Measurements from ENCODE around the gene PAX8. TPM values are rescaled to one million over a fixed set of nuclear protein-coding genes. Genes with fewer than 3 reads are reported as not detected.
"Not testable (repeated sequence)": the region's sequence is repeated elsewhere in the genome, so short reads cannot be mapped to it uniquely, and the experiment has no call there.

PAX8 gene
- total and polyA plus RNA-seq, 12 donors: 1.7 to 72.3 (median 11.6) TPM

DNA sequence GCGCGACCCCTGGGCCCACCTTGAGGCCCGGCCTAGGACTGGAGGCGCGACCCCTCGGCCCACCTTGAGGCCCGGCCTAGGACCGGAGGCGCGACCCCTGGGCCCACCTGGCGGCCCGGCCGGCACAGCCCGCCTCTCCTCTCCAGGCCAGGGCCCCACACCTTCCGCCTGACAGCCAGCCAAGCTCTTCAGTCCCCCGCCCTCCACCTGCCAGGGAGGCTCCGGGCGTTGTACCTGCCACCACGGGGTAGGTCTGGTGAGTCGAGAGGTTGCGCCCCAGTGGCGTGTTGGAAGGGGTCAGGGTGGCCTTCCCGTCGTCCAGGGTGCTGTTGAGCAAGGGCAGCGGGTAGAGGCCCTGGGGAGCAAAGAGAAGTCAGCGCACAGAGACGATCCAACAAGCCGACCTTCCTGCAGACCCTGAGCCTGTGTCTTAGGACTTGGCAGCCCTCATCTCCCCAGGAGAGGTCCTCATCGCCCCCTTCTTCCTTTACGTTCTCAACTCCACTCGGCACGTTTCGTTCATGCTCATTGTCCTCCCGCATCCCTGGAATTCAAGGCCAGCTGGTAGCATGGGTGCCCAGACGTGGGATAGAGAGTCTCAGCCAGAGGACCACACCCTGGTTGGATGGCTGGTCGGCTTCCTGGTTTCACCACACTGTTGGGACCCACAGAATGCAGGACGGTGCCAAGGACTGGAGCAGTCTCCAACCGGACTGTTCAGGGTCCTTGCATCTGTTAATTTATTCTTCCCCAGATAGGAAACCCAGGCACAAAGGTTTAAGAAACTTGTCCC lies 42.2 kb downstream of the PAX8 start:
- Histone ChIP-seq H3K4me1 (replicated peaks in 1 of 2) (peaks cover 38 to 44% of the 10 kb centered on the region in 2 donors), H3K4me3 (peak overlapping the region in 2 of 4 donors; percentile 13 to 27), H3K27ac (peak overlapping the region in 3 of 5 donors; percentile 61 to 79 (median 62)), H3K9me3 (replicated peaks in 1 of 3) (no peaks in the 10 kb centered on the region), H3K27me3 (no peaks in the 10 kb centered on the region), H3K36me3 (replicated peaks in 1 of 2) (no peaks in the 10 kb centered on the region)
- intact Hi-C loops (cut with DNase I): no loop called here
- 62 to 92% (median 71%) methylated on average over 18 to 38 of the region's 38 CpGs for WGBS, 4 donors
- TF ChIP-seq POLR2A (IDR thresholded peaks at IDR 0.05): no peak
- TF ChIP-seq, protein P1, sequence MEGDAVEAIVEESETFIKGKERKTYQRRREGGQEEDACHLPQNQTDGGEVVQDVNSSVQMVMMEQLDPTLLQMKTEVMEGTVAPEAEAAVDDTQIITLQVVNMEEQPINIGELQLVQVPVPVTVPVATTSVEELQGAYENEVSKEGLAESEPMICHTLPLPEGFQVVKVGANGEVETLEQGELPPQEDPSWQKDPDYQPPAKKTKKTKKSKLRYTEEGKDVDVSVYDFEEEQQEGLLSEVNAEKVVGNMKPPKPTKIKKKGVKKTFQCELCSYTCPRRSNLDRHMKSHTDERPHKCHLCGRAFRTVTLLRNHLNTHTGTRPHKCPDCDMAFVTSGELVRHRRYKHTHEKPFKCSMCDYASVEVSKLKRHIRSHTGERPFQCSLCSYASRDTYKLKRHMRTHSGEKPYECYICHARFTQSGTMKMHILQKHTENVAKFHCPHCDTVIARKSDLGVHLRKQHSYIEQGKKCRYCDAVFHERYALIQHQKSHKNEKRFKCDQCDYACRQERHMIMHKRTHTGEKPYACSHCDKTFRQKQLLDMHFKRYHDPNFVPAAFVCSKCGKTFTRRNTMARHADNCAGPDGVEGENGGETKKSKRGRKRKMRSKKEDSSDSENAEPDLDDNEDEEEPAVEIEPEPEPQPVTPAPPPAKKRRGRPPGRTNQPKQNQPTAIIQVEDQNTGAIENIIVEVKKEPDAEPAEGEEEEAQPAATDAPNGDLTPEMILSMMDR (IDR thresholded peaks at IDR 0.05): no peak
- peak in 1 of 7 donors; percentile 47 for DNase-seq

DNA sequence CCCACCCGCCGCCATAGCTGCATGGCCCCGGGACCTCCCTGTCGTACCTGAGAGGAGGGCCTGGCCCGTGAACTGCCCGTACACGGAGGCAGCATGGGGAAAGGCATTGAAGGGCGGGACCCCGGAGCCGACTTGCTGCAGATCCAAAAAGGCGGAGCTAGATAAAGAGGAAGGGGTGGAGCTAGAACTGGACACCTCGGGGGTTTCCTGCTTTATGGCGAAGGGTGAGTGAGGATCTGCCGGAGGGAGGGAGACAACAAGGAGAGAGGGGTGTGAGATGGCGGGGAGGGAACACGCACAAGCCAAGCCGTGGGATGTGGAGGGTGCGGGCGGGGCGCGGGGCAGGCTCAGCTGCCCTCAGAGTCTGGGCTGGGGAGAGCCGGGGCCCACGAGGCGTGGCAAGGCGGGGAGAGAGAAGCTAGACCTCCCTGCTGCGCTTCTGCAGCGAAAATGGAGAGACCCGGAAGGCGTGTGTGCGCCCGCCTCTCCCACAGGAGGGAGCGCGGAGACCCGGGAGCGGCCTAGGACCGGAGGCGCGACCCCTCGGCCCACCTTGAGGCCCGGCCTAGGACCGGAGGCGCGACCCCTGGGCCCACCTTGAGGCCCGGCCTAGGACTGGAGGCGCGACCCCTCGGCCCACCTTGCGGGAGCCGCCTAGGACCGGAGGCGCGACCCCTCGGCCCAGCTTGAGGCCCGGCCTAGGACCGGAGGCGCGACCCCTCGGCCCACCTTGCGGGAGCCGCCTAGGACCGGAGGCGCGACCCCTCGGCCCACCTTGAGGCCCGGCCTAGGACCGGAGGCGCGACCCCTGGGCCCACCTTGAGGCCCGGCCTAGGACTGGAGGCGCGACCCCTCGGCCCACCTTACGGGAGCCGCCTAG lies 43.1 kb downstream of the PAX8 start:
- Histone ChIP-seq H3K4me3 (peak overlapping the region in 2 of 4 donors; percentile 11 to 13), H3K4me1 (replicated peaks in 1 of 2) (peaks cover 39 to 44% of the 10 kb centered on the region in 2 donors), H3K27ac (peak overlapping the region in 3 of 5 donors; percentile 61 to 79 (median 62))
- 51 to 94% (median 80%) methylated on average over 23 to 73 of the region's 74 CpGs for WGBS, 4 donors
- TF ChIP-seq POLR2A (IDR thresholded peaks at IDR 0.05): peak in 1 of 2 donors; percentile 70
- H3K36me3 ChIP-seq (replicated peaks in 1 of 2); H3K27me3 ChIP-seq; intact Hi-C loops (cut with DNase I); H3K9me3 ChIP-seq (replicated peaks in 1 of 3): not testable (repeated sequence)
- DNase-seq: peak in 6 of 7 donors; percentile 35 to 90 (median 67)

DNA sequence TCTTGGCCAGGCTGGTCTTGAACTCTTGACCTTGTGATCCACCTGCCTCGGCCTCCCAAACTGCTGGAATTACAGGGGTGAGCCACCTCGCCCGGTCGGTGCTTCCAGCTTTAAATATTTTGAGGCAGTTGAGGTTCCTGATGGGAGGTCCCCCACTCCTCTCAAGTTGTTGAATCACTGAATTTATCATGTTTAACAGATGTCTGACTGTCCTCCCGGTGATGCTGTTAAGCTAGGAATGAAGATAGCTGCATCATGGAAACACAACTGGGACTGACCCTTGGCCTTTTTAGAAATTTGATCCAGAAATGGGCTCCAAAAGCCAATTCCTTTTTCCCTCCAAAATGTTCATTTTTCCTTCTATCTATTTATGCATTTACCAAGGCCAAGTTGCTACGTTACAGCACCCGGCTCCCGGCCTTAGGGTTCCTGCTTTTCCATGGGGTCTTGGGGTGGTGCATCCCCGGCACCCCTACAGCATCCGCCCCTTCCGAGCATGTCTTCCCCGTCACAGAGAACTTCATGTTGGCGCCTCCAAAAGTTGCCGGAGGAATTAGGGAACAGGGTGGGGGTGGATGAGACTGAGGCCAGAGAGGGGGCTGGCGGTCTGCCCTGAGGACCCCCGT lies 43.9 kb downstream of the PAX8 start:
- no peak for DNase-seq
- 51 to 87% (median 74%) methylated on average over 12 to 16 of the region's 16 CpGs for WGBS, 4 donors
- H3K27me3 ChIP-seq: no peaks in the 10 kb centered on the region
- no peaks in the 10 kb centered on the region for H3K9me3 ChIP-seq (replicated peaks in 1 of 3)
- peak overlapping the region in 1 of 4 donors; percentile 11 for H3K4me3 ChIP-seq
- intact Hi-C loops (cut with DNase I): no loop called here
- no peaks in the 10 kb centered on the region for H3K36me3 ChIP-seq (replicated peaks in 1 of 2)
- peak overlapping the region in 4 of 5 donors; percentile 61 to 79 (median 70) for H3K27ac ChIP-seq
- TF ChIP-seq, protein P1 (IDR thresholded peaks at IDR 0.05): no peak
- TF ChIP-seq POLR2A (IDR thresholded peaks at IDR 0.05): no peak
- peaks cover 40 to 44% of the 10 kb centered on the region in 2 donors for H3K4me1 ChIP-seq (replicated peaks in 1 of 2)

DNA sequence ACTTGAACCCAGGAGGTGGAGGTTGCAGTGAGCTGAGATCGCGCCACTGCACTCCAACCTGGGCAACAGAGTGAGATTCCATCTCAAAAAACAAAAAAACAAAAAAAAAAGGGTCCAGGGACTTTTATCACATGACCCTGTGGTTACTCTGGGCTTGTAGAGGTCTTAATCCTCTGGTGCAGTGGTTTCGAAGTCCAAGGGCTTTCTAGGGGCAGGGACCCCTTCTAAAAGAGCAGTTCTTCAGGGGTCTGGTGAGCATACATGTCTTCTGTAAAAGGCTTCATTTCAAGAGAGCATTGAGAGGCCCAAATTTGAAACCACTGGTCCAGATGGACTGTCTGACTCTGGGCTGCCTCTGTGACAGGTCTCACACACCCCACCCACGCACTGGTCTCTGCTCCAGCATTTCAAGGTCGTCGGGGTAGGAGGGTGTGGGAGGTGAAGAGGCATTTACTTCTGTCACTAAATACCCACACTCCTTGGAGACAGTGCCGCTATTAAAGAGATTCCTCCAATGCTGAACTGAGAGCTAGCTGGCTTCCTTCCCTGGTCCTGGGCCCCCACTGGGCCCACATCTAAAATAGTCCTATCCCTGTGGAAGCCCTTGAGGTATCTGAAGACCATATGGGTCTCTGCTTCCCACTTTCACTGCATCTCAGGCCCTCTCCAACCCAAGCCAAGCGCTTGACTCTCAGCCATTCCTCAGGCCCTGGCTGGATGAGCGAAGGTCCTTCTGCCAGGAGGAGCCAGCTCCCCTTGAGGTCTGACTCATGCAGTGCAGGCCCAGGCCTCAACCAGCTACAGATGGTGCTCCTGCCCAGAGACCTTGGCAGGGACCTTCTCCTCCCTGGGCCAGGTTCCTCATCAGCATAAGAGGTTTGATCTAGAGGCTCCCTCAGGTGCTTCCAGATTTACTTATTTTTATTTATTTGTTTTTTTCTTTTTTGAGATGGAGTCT lies 44.8 kb downstream of the PAX8 start:
- intact Hi-C loops (cut with DNase I): no loop called here
- no peaks in the 10 kb centered on the region for H3K27me3 ChIP-seq
- TF ChIP-seq, protein P1 (IDR thresholded peaks at IDR 0.05): peak in 5 of 6 experiments; percentile 27 to 48 (median 33)
- TF ChIP-seq POLR2A (IDR thresholded peaks at IDR 0.05): no peak
- H3K36me3 ChIP-seq (replicated peaks in 1 of 2): no peaks in the 10 kb centered on the region
- peaks cover 43 to 45% of the 10 kb centered on the region in 2 donors for H3K4me1 ChIP-seq (replicated peaks in 1 of 2)
- WGBS, 4 donors: 66 to 79% (median 74%) methylated on average over 6 to 9 of the region's 9 CpGs
- no peak overlapping the region for H3K4me3 ChIP-seq
- no peaks in the 10 kb centered on the region for H3K9me3 ChIP-seq (replicated peaks in 1 of 3)
- peak overlapping the region; percentile 5 to 79 (median 75) for H3K27ac ChIP-seq
- DNase-seq: peak; percentile 71 to 85 (median 83)

Measured in adrenal gland (tissue), 12 donors.